T-helper 22 cell (primary cell): ENCODE measurements around the gene GPRC5A.
"Not testable (repeated sequence)": the region's sequence is repeated elsewhere in the genome, so short reads cannot be mapped to it uniquely, and the experiment has no call there.

Source experiments
- DNase-seq: peaks from one replicate; pipeline ENCODE4 v3.0.0-alpha.2; 2020; ENCODE audit warnings: low read depth

GPRC5A gene, protein sequence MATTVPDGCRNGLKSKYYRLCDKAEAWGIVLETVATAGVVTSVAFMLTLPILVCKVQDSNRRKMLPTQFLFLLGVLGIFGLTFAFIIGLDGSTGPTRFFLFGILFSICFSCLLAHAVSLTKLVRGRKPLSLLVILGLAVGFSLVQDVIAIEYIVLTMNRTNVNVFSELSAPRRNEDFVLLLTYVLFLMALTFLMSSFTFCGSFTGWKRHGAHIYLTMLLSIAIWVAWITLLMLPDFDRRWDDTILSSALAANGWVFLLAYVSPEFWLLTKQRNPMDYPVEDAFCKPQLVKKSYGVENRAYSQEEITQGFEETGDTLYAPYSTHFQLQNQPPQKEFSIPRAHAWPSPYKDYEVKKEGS

DNA sequence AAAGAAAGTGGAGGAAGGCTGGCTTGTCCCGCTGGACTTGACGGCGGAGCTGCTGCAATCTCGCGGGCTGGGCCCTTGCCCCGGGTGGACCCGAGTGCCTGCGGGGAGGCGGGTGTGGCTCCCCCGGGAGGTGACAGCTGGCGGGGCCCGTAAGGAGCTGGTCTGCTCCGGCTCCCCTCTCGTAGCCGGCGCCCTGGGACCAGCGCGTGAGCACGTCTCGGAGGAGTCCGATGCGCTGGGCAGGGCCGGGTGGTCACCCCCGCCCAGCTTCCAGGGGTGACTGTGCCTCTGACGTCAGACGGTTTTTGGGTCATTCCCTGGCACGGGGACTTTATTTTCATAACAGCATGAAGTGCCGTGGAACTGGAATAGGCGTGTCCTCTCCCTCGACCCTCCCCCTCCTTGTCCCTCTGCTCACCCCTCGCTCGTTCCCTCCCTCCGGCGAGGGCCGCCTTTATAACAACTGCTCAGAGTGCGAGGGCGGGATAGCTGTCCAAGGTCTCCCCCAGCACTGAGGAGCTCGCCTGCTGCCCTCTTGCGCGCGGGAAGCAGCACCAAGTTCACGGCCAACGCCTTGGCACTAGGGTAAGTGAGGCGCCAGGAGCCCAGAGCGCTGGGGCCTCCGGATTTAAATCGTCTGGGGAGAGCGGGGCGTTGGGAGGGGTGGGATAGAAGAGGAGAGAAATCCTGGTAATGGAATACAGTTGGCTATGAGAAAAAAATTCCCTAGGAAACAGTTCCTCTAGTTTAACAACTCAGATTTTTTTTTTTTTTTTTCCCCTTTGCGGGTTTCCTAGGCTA is at the start of gene GPRC5A:
Gene GPRC5A (plus strand): TSS at position 483 of the 801 bp plus-strand sequence. CDS start 16,688 bp downstream, outside the sequence.
- DNase-seq: no peak

DNA sequence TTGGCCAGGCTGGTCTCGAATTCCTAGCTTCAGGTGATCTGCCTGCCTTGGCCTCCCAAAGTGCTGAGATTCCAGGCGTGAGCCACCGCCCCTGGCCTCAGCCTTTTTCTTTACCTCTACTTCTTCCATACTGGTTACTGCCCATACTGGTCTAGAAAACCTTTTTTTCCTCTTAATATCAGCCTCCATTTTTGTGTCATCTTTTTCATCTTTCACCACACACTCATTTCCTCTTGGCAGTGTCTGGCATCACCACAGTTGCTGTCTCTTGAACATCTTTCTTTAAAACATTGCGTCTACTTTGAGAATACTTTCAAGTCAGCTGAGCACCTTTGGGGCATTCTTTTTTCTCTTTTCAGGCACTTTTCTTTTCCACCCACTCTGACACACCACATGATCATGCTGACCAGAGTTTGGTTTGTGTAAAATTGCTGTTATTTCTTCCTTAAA is 45.5 kb upstream of the GPRC5A start:
- no peak for DNase-seq

DNA sequence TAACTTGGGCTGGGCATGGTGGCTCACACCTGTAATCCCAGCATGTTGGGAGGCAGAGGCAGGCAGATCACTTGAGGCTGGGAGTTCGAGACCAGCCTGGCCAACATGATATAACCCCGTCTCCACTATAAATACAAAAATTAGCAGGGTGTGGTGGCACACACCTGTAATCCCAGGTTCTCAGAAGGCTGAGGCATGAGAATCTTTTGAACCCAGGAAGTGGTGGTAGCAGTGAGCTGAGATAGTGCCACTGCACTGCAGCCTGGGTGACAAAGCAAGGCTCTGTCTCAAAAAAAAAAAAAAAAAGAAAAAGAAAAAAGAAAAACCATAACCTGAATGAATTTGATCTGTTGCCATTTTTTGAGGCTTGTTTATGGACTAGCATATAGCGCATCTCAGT is 44.6 kb upstream of the GPRC5A start:
- DNase-seq: not testable (repeated sequence)

DNA sequence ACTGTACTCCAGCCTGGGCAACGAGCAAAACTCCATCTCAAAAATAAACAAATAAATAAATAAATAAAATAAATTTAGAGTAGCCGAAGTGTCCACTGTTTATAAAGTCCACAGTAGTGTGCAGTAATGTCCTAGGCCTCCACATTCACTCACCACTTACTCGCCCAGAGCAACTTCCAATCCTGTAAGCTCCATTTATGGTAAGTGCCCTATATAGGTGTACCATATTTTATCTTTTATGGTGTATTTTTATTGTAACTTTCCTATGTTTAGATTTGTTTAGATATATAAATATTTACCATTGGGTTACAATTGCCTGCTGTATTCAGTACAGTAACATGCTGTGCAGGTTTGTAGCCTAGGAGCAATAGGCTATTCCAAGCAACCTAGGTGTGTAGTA is 37.9 kb upstream of the GPRC5A start:
- DNase-seq: no peak

DNA sequence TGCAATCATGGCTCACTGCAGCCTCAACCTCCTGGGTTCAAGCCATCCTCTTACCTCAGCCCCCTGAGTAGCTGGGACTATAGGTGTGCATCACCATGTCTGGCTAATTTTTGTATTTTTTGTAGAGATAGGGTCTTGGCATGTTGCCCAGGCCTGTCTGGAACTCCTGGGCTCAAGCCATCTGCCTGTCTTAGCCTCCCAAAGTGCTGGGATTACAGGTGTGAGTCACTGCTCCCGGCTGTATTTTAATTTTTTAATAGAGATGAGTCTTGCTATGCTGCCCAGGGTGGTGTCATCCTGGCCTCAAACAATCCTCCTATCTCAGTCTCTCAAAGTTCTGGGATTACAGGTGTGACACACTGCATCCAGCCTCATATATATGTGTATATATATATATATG is 31.7 kb upstream of the GPRC5A start:
- DNase-seq: no peak

DNA sequence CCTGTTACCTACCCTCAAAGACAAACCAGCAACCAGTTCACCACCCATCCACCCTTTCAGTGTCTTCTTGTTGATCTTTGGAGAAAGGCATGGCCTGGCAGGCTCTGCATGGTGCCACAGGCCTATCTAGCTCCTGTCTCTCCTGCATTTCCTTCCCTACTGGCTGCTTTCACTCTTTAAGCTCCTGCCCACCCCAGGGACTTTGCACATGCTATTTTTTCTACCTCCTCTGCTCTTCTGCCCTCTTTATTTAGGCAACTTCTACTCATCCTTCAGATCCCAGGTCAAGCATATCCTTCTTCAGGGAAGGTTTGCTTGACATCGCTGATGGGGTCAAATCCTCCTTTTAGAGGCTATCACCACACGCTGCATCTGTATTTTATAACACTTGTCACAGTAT is 27.1 kb upstream of the GPRC5A start:
- no peak for DNase-seq

DNA sequence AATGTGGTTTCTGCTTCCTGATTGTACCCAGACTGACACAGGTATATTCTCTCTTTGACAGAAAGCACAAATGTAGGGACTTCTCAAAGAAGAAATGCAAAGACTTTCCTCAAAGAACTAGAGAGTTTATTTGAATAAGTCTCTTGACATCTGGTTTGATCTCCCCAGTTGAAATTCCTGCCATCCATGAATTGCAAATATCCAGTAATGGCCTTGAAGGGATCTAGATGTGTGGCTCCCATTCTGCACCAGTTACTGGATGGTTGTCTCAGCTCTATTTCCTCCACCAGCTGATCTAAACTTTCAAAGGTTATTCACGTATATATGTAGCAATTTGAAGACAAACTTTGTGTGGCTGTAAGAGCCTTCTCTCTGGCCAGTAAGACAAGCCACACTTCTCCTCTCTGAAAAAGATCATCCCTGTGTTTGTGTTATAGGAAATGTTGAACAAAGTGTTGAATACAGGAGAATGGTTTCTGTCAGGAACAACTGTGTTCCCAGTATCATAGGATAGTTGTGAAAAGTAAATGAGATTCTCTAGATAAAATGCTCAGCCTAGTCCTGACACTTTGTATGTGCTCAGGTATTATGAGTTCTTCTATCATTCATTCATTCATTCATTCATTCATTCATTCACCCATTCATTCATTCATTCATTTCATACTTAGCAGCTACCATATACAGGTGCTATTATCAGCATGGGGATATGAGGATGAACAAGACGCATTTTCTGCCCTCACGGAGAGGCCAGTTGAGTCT is 22.7 kb upstream of the GPRC5A start:
- DNase-seq: no peak

DNA sequence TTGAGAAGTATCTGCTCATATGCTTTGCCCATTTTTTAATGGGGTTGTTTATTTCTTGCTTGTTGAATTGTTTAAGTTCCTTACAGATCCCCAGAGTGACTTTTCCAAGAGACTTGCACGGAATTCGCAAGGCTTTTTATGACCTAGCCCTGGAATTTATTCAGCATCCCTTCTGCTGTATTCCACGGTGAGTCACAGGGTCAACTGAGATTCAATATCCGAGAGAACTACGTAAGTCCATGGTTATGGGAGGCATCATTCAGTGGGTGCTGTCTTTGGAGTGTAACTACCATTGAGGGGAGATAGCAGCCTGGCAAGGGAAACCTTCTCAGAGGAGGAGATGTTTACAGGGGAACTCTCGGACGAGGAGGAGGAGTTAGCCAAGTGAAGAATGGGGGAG is 20.9 kb upstream of the GPRC5A start:
- no peak for DNase-seq

DNA sequence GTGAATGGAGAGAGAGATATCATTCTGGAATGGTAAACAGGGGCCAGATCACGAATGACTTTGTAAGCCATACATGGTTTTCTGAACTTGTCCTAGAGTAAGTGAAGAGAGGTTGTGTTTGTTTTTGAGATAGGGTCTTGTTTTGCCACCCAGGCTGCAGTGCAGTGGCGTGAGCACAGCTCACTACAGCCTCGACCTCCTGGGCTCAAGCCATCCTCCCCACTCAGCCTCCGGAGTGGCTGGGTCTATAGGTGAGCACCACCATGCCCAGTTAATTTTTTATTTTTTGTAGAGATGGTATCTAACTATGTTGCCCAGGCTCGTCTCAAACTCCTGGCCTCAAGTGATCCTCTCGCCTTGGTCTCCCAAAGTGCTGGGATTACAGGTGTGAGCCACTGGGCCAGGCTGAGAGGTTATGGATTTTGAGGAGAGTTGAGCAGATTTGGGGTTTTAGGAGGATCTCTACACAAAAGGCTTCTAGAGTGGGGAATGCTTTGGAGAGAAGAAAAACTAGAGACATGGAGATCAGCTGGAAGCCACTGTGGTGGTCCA is 19.7 kb upstream of the GPRC5A start:
- no peak for DNase-seq

DNA sequence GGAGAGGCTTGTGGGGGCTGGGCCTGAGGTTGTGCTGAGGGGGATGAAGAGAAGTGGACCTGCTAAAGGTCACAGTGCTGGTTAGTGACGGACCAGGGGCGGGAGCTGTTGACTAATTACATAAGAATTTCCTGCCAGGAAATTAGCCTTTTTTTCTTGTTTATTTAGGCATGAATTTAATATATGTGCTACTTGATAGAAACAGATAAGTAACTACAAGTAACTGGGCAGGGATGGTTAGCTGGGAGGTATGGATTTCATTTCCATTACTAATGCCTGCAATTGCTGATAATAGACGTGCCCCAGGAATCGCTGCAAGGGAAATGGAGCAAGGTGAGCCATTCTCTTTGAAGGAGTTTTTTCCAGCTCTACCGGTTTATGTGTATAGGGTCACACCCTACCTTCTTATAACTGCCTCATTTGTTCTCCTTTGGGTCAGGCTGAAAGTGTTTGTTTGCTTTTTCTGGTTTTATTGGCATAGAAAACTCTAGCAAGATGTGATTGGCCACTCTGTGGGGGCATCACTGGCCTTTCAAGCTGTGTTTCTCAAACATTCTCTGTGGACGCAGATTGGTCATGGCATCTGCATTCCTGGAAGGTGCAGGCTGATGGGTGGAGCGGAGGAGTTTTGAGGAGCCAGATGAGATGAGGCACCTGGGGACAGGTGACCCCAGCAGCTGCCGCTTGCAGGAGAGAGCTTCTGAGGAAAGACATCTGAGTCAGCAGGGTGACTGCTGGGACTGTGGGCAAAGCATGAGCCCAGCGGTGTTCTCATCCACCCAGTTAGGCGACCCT is 19.0 kb upstream of the GPRC5A start:
- DNase-seq: no peak

DNA sequence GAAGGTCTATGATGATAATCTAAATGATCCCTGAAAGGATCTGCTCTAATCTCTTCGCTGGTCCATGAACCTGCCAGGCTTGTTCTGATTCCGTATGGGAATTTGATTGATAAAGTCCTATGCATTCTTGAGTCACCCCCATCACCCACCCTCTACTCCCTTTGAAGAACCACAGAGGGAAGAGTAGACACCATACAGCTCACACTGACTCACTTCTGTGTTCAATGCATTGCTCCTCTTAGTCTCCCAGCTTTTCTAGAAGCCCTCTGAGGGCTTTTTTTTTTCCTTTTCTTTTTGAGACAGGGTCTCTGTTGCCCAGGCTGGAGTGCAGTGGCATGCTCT is 18.5 kb upstream of the GPRC5A start:
- no peak for DNase-seq

DNA sequence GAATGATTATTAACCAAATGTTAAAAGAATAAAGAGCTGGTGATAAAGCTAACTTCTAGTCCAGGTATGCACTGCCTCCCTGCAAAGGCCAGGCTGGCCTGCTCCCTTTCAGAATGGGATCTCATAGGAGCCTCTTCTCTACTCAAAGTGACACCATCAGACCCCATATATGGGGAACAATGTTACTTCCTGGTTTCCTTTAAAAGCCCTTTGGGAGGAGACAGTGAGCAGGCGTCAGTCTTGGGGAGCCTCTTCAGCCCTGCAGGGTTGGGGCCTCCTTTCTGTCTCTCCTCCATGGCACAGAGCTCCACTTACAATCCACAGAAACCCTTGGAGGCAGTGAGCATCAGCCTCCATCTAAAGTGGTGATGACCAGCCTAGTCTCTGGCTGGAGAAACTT is 17.3 kb upstream of the GPRC5A start:
- DNase-seq: no peak

DNA sequence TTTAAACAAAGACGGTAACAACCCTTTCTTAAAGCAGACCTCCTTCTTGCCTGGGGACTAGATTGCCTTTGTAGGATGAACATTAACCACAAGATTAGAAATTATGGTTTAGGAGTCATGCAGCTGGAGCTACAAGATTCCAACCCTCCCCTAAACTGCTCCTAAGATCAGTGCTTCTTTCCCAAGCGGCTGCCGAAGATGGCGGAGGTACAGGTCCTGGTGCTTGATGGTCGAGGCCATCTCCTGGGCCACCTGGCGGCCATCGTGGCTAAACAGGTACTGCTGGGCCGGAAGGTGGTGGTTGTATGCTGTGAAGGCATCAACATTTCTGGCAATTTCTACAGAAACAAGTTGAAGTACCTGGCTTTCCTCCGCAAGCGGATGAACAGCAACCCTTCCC is 16.1 kb upstream of the GPRC5A start:
- DNase-seq: not testable (repeated sequence)

DNA sequence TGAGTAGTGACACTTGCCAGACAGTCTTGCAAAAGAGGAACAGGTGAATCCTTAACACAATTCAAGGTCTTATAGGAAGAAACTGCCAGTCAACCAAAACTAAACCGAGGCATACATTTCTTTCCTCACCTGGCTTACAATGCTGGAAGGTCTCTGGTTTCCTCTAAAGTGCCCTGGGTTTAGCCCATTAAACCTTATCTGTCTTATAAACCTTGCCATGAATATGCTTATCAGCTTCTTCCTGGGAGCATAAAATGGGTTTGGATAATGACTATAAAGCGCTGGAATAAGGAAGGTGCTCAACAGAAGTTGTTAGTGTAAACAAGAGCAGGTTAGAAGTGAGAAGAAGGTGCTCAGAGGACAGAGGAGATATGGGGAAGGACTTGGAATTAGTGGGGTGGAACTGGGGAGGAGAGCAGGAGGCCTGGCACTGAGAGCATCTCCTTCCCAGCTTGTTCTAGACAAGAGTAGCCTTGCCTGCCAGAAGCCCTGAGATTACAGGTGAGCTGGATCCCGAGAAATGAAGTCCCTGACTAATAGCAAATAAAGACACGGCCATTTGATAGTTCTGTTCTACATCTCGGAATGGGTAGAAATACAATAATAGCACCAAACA is 14.1 kb upstream of the GPRC5A start:
- DNase-seq: no peak

DNA sequence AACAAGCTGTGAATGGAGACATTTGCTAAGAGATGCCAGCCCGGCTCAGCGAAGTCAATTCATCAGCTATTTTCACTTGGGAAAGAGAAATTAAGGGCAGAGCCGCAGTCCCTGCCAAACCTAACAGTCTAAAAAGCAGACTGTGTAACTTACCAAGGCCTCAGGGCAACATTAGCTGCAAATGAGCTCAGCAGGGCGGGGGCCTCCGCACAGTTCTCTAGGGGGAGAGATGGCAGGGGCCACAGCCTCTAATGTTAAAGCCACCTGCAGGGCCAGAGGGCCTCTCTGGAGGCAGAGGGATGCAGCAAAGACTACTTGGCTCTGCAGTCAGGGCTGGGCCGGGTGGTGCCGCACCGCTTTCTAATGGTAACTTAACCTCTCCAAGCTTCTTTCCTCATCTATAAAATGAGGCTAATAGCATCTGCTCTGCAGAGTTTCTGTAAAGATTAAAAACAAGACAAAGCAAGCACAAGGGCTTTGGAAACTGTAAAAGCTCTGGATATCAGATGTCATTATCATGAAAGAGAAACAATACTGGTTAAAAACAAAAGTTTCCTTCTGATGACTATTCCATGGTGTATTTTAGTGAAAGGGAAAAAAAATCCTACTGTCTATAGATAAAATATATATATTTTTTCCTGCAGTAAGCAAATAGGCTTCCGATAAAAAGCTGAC is 13.4 kb upstream of the GPRC5A start:
- no peak for DNase-seq

DNA sequence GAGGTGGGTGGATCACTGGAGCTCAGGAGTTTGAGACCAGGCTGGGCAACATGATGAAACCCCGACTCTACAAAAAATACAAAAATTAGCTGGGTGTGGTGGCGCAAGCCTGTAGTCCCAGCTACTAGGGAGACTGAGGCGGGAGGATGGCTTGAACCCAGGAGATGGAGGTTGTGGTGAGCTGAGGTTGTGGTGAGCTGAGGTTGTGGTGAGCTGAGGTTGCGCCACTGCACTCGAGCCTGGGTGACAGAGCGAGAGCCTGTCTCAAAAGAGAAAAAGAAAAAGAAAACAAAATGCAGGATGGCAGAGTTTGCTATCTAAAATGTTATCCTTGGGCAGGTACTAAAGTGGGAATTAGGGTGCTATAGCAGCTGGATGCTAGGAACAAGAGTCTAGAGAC is 10.8 kb upstream of the GPRC5A start:
- DNase-seq: no peak

DNA sequence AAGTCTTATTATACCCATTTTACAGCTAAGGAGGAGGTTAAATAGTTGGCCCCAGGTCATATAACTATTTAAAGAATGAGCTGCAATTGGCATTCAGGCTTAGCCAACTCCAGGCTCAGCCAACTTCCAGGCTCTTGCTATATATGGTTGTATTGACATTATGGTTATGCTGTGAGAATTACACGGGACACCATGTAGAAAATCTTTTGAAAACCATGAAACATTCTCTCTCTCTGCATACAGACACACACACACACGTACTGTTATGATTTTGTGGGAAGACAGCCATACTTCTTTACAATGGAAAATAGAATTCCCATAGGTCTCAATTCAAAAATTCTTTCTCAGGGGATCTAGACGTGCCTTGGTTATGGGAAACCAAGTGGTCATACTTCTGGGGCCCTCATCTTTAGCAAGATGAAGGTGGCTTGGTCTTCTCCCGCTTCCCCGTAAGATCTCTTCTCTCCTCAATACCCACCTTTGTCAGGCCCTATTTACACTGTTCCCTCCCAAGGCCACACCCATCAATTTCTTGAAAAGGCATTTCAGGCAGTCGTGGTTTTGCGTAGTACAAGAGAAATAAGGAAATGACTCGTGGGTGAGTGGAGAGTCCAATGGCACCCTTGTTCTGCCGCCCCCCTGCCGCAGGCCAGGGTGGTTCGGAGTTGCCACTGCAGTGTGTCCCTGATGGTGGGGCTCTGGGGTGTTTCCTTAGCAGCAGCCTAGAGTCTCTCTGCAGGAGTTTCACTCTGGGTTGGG is 10.0 kb upstream of the GPRC5A start:
- no peak for DNase-seq

DNA sequence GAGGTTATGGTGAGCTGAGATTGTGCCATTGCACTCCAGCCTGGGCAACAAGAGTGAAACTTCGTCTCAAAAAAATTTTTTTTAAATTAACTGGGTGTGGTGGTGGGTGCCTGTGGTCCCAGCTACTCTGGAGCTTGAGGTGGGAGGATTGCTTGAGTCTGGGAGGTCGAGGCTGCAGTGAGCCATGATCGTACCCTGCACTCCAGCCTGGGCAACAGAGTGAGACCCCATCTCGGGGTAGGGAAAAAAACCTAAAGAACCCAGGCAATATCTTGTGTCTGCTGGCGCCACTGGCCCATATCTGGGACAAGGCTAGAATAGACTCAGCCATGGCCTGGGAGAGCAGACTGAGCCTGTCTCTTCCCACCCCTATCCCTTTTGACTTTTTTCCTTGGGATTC is 9.1 kb upstream of the GPRC5A start:
- DNase-seq: no peak

DNA sequence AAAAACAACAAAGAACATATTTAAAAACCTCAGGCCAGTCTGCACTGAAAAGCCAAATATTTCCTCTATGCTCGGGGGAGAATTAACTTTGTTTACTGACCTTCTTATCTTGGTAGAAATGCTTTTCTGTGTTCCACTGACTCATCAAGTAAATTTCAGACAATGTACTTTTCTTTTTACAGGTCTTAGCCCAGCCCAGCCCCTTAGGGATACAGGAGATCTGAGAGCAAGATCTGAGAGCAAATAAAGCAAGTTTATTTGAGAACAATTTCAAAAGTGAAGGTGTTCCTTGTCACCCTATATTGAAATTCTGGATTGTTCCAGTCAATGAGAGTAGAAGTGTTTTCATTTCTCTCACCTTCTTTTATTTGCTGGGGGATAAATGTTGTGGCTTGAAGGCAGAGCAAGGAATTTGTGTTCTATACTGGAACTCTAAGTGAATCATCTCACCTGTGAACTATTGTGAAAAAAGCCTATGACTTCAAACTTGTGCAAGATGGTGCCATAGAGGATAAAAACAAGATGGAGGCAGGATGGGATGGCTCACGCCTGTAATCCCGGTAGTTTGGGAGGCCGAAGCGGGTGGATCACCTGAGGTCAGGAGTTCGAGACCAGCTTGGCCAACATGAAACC is 7.9 kb upstream of the GPRC5A start:
- DNase-seq: no peak
